AG09319 (cell line): ENCODE results near the gene COMMD8.

ENCODE experiments used
- DNase-seq: peaks from one replicate; pipeline ENCODE4 v3.0.0-alpha.2; 2010; ENCODE audit warnings: low read depth; ENCODE audit errors: extremely low read depth
- TF ChIP-seq, protein P1 (sequence below): IDR thresholded peaks from 2 replicates; pipeline ENCODE4 v1.5.1; 2011; ENCODE audit warnings: low read depth, mild to moderate bottlenecking, inconsistent platforms, low read length, moderate library complexity

The COMMD8 gene

DNA sequence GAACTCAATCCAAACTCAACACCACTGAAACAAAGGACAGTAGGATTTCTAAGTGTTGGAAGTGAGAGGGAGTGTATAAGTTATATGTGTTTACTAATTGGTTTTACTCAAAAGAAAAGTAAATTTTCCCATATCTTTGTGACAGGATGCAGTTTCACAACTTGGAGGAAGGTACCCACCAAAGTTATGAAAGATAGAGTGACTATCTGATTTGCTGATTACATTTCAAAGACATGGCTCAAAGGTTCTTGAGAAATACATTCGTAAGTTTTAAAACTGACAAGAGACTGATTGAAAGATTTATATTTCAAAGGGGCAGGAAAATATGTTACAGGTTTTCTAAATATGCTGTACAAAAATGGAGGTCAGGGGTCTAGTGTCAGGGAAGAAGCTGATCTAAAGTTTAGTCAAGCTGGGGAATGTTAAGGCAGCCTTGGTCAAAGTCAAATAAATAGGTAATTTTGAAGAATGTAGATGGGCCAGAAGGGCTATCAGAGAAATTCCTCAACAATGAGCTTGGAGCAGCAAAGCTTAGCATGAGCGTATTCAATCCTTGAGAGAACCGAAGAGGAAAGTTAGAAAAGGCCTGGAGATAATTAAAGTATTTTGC is 9.7 kb upstream of the COMMD8 start:
- DNase-seq = no peak

GRCh38 chr4:47471591-47471990 is 8.1 kb upstream of the COMMD8 start:
- TF ChIP-seq, protein P1, sequence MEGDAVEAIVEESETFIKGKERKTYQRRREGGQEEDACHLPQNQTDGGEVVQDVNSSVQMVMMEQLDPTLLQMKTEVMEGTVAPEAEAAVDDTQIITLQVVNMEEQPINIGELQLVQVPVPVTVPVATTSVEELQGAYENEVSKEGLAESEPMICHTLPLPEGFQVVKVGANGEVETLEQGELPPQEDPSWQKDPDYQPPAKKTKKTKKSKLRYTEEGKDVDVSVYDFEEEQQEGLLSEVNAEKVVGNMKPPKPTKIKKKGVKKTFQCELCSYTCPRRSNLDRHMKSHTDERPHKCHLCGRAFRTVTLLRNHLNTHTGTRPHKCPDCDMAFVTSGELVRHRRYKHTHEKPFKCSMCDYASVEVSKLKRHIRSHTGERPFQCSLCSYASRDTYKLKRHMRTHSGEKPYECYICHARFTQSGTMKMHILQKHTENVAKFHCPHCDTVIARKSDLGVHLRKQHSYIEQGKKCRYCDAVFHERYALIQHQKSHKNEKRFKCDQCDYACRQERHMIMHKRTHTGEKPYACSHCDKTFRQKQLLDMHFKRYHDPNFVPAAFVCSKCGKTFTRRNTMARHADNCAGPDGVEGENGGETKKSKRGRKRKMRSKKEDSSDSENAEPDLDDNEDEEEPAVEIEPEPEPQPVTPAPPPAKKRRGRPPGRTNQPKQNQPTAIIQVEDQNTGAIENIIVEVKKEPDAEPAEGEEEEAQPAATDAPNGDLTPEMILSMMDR = no peak
- no peak for DNase-seq

More for the DNA sequence above, 9.7 kb upstream of the COMMD8 start:
- TF ChIP-seq, protein P1 = no peak

- TF ChIP-seq, protein P1 = no peak
Measured at GRCh38 chr4:47471064-47471463, 7.6 kb upstream of the COMMD8 start.

DNA sequence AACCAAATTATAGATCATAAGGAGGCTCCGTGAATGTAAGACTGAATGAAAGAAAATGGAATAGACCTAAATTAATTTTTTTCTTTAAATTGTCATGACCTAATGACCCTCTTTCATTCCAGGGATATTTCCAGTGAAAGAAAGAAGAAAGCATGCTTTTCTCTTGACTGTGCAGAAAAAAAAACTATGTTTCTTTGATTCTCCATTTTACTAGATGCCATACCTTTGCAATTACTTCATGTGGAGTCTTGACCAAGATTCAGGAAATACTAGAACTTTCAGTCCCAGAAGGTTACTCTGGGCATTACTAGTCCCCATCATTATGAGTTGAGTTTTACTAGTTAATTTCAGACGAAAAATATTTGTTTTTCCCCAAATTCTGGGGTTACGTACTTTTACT is 6.4 kb upstream of the COMMD8 start:
- TF ChIP-seq, protein P1 = no peak
- no peak for DNase-seq

More at GRCh38 chr4:47471064-47471463, 7.6 kb upstream of the COMMD8 start:
- DNase-seq = no peak

- TF ChIP-seq, protein P1 = no peak
- no peak for DNase-seq
Measured at GRCh38 chr4:47468706-47469365, 5.3 kb upstream of the COMMD8 start.

- DNase-seq = no peak
Measured at GRCh38 chr4:47466056-47466785, 2.7 kb upstream of the COMMD8 start.

More at GRCh38 chr4:47466056-47466785, 2.7 kb upstream of the COMMD8 start:
- TF ChIP-seq, protein P1 = no peak
